GM10266 (cell line): Measurements from ENCODE around the gene RNF182.

Source experiments
- DNase-seq: peaks from one replicate; pipeline ENCODE4 v3.0.0; 2012; ENCODE audit errors: extremely low spot score
- CTCF ChIP-seq: IDR thresholded peaks from 2 replicates; pipeline ENCODE4 v1.5.1; 2012; ENCODE audit warnings: mild to moderate bottlenecking, low read depth; ENCODE audit not compliant: control insufficient read depth, insufficient read depth; ENCODE audit errors: missing control alignments

Gene RNF182

DNA sequence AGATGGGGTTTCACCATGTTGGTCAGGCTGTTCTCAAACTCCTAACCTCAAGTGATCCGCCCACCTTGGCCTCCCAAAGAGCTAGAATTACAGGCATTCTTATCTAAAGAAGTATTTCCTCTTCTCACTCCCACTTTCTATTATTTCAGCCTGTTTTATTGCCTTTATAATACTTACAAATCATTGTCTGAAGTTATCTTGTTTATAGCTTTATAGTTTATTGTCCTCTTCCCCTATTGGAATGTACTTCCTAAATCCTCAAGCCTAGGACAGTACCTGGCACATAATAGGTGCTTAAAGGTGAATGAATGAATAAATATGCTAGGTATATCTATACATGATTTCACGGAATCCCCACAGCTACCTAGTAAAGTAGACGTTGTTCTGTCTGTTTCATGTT lies 37.8 kb upstream of the RNF182 start:
- no peak for TF ChIP-seq CTCF
- DNase-seq: no peak

DNA sequence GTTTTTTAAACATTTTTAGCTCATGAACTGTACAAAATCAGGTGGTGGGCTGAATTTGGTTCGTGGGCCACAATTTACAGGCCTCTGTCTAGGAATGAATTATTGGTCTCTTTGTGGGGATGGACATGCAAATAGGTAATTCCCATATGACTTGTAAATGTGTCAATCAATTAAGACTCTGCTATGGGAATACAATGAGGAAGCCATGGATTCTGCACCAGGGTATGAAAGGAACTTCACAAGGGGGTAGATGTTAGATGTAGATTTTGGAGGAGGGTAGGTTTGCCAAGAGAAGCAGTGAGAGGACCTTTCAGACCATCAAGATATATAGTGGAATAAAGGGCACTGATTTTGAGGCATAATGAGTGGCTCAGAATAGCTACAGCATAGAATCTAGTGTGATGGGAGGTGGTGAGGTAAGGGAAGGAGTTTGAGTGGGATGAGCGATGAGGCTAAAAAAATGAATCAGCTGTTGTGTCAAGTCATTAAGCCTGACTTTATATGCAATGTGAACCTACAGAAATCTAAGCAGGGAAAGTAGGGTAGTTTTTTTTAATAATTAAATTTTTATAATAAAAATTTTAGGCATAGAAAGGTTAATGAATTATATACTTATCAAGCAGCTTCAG lies 32.6 kb upstream of the RNF182 start:
- no peak for DNase-seq
- no peak for TF ChIP-seq CTCF

GRCh38 chr6:13902922-13903321 lies 21.8 kb upstream of the RNF182 start:
- TF ChIP-seq CTCF: no peak
- DNase-seq: no peak

DNA sequence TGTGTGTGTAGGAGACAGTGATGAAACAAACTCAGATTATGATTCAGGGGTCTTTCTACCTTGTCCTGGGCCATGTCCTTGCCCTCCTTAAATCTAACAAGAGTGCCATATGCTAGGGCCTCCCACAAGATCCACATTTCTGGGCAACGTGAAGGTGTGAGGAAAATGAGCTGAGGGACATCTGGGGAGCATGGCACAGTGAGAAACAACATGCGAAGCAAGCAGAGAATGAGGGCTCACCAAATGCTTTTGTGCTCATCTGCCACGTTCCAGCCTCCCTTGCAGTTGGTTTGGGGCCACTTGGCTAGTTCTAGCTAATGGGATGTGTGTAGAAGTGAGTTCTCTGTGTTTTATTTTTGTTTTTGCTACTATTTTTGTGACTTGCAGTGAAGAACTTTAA lies 21.4 kb upstream of the RNF182 start:
- no peak for TF ChIP-seq CTCF
- DNase-seq: no peak

- DNase-seq: no peak
- TF ChIP-seq CTCF: no peak
Measured at GRCh38 chr6:13907001-13907350, 17.8 kb upstream of the RNF182 start.

DNA sequence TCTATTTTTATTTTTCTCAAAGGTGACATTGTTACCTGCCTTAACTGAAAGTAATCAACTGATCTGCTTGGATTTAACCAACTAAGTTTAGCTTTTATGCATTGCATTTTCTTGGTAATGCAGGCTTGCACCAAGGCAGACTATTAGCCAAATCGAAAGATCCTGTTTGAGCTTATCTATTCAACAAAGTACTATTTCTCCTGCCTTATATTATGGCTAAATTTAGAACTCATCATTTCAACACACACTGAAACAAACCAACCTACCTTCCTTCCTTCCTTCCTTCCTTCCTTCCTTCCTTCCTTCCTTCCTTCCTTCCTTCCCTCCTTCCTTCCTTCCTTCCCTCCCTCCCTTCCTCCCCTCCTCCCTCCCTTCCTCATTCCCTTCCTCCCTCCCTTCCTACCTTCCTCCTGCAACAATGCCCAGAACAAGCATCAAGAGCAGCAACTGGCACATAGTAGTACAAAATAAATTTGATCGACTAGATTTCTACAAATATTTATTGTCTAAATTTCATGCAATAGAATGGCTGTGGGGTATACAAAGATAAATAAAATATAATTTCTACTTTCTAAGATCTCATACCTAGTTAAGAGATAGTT lies 17.0 kb upstream of the RNF182 start:
- no peak for TF ChIP-seq CTCF
- DNase-seq: no peak

DNA sequence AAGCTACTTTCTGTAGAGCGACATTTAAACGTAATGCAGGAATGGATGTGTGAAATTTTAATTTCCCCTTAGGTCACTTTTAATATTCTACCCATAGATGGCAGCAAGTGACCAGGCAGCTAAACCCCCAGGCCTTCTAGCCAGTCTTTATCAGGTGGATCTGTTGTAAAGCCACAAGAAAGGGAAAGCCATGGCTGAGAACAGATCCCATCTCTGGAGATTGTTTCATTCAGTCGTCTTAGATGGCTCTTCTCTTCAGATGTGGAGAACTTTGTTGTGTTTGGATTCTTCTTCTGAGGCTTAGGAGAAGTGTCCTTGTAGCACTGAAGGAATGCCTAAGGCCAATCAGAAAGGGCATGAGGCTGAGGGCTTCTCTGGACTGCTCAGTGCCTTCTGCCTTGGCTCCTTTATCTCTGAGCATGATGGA lies 15.8 kb upstream of the RNF182 start:
- DNase-seq: peak; percentile 71
- peak; percentile 67 for TF ChIP-seq CTCF
